Adrenal gland (tissue), 19 donors: Measurements from ENCODE around the gene P4HTM. TPM values are rescaled to one million over a fixed set of nuclear protein-coding genes. Genes with fewer than 3 reads are reported as not detected.
A peak's percentile ranks its signal among the peaks of the same experiment; 100 is the strongest.

Experiments used
- DNase-seq, 7 donors: peaks; one replicate each; pipeline ENCODE4 v3.0.0-alpha.2; 2019 to 2020
- H3K27ac ChIP-seq, 5 donors: fragments of 200-600 bp; sonication (generic) in 4 of 5; 1 replicate in 3 of 5; 2 replicates in 2 of 5; pipeline versions ENCODE4 v1.5.1 to v1.8.0; 2016 to 2020; ENCODE audit warnings: mild to moderate bottlenecking in 1 of 5
- H3K27me3 ChIP-seq: fragments of 200-600 bp; 2 replicates; pipeline ENCODE4 v1.8.0; 2021
- H3K36me3 ChIP-seq, 2 donors: fragments of 200-600 bp; replicated peaks in 1 of 2; 1 replicate in 1 of 2; 2 replicates in 1 of 2; pipeline versions ENCODE4 v1.5.1 to v1.8.0; 2018 to 2022
- H3K4me1 ChIP-seq, 2 donors: fragments of 200-600 bp; replicated peaks in 1 of 2; 1 replicate in 1 of 2; 2 replicates in 1 of 2; pipeline versions ENCODE4 v1.5.1 to v1.8.0; 2018 to 2021
- H3K4me3 ChIP-seq, 4 donors: fragments of 200-600 bp; sonication (generic) in 3 of 4; one replicate each; pipeline ENCODE4 v1.5.1; 2016 to 2018
- H3K9me3 ChIP-seq, 3 donors: fragments of 200-600 bp; sonication (generic) in 1 of 3; replicated peaks in 1 of 3; 1 replicate in 2 of 3; 2 replicates in 1 of 3; pipeline versions ENCODE4 v1.5.1 to v1.8.0; 2016 to 2021
- POLR2A ChIP-seq, 2 donors: fragments of 450-650 bp; IDR thresholded peaks; one replicate each; pipeline ENCODE4 v1.6.1; 2017; ENCODE audit warnings: antibody characterized with exemption in 2 of 2, mild to moderate bottlenecking in 2 of 2, moderate library complexity in 1 of 2
- WGBS, 4 donors: extraction: QIAGEN DNeasy Blood & Tissue Kit in 2 of 4; methylation state at CpG; one replicate each; pipeline versions ENCODE4 v1.1.5 to v1.1.7; 2013 to 2017; 5-methylcytosine and 5-hydroxymethylcytosine counted together
- intact Hi-C, 2 donors: fragments of 100-400 bp; cut with DNase I; formaldehyde crosslinking; loops; one replicate each; pipeline versions ENCODE4 v1.14.1 to v1.15.0; 2022 to 2023
- long read RNA-seq, 10 donors: library from polyadenylated mRNA in 3 of 10; unstranded in 2 of 10; stranded (forward) in 1 of 10; transcript quantifications; one replicate each; pipeline ENCODE4 v2.0.0 and lab custom pipeline, GENCODE V29; 2021 to 2026
- polyA plus RNA-seq, 3 donors: library from polyadenylated mRNA; stranded (reverse); fragments of 200-250 nt in 2 of 3; fragments of 350-450 nt in 1 of 3; fragmentation: Illumina TruSeq in 1 of 3; extraction: RNeasy Lipid Tissue Mini Kit (QIAGEN cat#74804) in 1 of 3; gene quantifications; one replicate each; pipeline ENCODE4 v1.2.3, GENCODE V29; 2013 to 2014
- total RNA-seq, 9 donors: library from RNA; depleted of rRNA in 4 of 9; stranded (reverse); fragments of >200 nt in 4 of 9; fragments of 120-200 nt in 1 of 9; fragmentation: NEBNext Ultra II Directional in 1 of 9; extraction: Animal tissue kit (Norgen Biotek cat#: 25700) in 1 of 9; gene quantifications; one replicate each; pipeline versions ENCODE4 v1.1.0 to v1.2.4, GENCODE V29; 2013 to 2023
- TF ChIP-seq, protein P1 (sequence below), 6 experiments: fragments of 450-650 bp in 4 of 6; fragments of 200-600 bp in 2 of 6; sonication (generic) in 1 of 6; IDR thresholded peaks; 1 replicate in 5 of 6; 2 replicates in 1 of 6; pipeline versions ENCODE4 v1.5.1 to v1.8.0; 2016 to 2021; ENCODE audit warnings: antibody characterized with exemption in 6 of 6, mild to moderate bottlenecking in 2 of 6, moderate library complexity in 1 of 6
- donor health status: healthy with polysubstance abuse.
- donor health status: Bipolar disorder and iron deficiency.
- donor health status: DM: yes; HTN: yes; CAD: no.
- donor health status: DM: no; HTN: no; CAD: no.
- donor health status: DM: no; HTN: no; CAD: no.
- donor health status: DM: yes; HTN: yes; CAD: no.

The P4HTM gene
- total RNA-seq = 100 to 1,000 TPM in 4 of 9 donors, 10 to 100 TPM in 5; 38.8 to 174 (median 99.8) TPM
- 100 to 1,000 TPM in 2 of 3 donors, 10 to 100 TPM in 1; 26.6 to 155 (median 129) TPM for polyA plus RNA-seq
- long read RNA-seq, donor 1, transcript P4HTM-202 (9 exons, 2,127 nt) = major isoform, 26 of 29 reads
- long read RNA-seq, donor 1, partial matches to known transcripts = 0 of 29 reads
- long read RNA-seq, donor 1, other reads (novel, unspliced or antisense) = 0 of 29 reads
- long read RNA-seq, donor 2, transcript P4HTM-202 (9 exons, 2,127 nt) = major isoform, 12 of 13 reads
- long read RNA-seq, donor 2, partial matches to known transcripts = 0 of 13 reads
- long read RNA-seq, donor 2, other reads (novel, unspliced or antisense) = 0 of 13 reads
- long read RNA-seq, donor 3, transcript P4HTM-202 (9 exons, 2,127 nt) = major isoform, 11 of 116 reads
- long read RNA-seq, donor 3, partial matches to known transcripts = 82 of 116 reads
- long read RNA-seq, donor 3, other reads (novel, unspliced or antisense) = 22 of 116 reads
- long read RNA-seq, donor 4, transcript P4HTM-202 (9 exons, 2,127 nt) = major isoform, 82 of 99 reads
- long read RNA-seq, donor 4, partial matches to known transcripts = 10 of 99 reads
- long read RNA-seq, donor 4, other reads (novel, unspliced or antisense) = 6 of 99 reads
- long read RNA-seq, donor 5, transcript P4HTM-205 (8 exons, 2,796 nt) = minor isoform, 29 of 435 reads
- long read RNA-seq, donor 5, transcript P4HTM-202 (9 exons, 2,127 nt) = major isoform, 255 of 435 reads
- long read RNA-seq, donor 5, partial matches to known transcripts = 86 of 435 reads
- long read RNA-seq, donor 5, other reads (novel, unspliced or antisense) = 64 of 435 reads
- long read RNA-seq, donor 6, transcript P4HTM-202 (9 exons, 2,127 nt) = major isoform, 12 of 25 reads
- long read RNA-seq, donor 6, partial matches to known transcripts = 10 of 25 reads
- long read RNA-seq, donor 6, other reads (novel, unspliced or antisense) = 2 of 25 reads
- long read RNA-seq, donor 7, transcript P4HTM-202 (9 exons, 2,127 nt) = major isoform, 9 of 9 reads
- long read RNA-seq, donor 7, partial matches to known transcripts = 0 of 9 reads
- long read RNA-seq, donor 7, other reads (novel, unspliced or antisense) = 0 of 9 reads
- long read RNA-seq, donor 8, transcript P4HTM-202 (9 exons, 2,127 nt) = major isoform, 22 of 24 reads
- long read RNA-seq, donor 8, partial matches to known transcripts = 0 of 24 reads
- long read RNA-seq, donor 8, other reads (novel, unspliced or antisense) = 0 of 24 reads
- long read RNA-seq, donor 9, transcript P4HTM-202 (9 exons, 2,127 nt) = major isoform, 10 of 12 reads
- long read RNA-seq, donor 9, partial matches to known transcripts = 0 of 12 reads
- long read RNA-seq, donor 9, other reads (novel, unspliced or antisense) = 0 of 12 reads
- long read RNA-seq, donor 10, transcript P4HTM-202 (9 exons, 2,127 nt) = major isoform, 10 of 10 reads
- long read RNA-seq, donor 10, partial matches to known transcripts = 0 of 10 reads
- long read RNA-seq, donor 10, other reads (novel, unspliced or antisense) = 0 of 10 reads

DNA sequence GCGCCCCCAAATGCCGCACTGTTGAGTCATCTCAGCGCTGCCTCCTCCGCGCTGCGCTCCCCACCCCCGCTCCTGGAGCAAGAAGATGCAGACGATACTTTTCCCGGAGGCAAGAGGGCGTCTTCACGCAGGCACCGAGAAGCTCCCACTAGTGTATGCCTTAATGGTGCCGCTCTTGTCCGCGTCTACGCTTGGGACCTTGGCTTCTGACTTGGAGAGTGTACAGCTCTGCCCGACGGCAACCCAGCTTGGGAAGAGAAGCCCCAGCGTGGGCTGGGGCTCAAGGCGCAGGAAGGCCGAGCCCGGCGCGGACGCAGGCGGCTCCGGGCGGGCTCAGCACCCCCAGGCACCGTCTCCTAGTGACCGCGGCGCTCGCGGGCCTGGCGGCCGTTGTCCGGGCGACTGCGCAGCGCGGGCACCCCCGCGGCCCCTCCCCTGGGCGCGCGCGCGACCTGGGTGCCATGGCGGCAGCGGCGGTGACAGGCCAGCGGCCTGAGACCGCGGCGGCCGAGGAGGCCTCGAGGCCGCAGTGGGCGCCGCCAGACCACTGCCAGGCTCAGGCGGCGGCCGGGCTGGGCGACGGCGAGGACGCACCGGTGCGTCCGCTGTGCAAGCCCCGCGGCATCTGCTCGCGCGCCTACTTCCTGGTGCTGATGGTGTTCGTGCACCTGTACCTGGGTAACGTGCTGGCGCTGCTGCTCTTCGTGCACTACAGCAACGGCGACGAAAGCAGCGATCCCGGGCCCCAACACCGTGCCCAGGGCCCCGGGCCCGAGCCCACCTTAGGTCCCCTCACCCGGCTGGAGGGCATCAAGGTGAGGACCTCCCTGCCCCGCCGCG lies at the start of gene P4HTM:
Gene P4HTM (plus strand): TSS at position 446 of the 840 bp plus-strand sequence. CDS start 16 bp downstream, at position 462.
- H3K4me3 ChIP-seq = peak within 1 kb of the TSS; percentile 35 to 91 (median 75)
- DNase-seq = peak; percentile 84 to 95 (median 92)
- no peaks in the 10 kb centered on the region for H3K9me3 ChIP-seq
- H3K27ac ChIP-seq = peak within 1 kb of the TSS; percentile 65 to 99 (median 89)
- no peaks in the 10 kb centered on the region for H3K27me3 ChIP-seq
- H3K4me1 ChIP-seq = peaks cover 15 to 25% of the 10 kb centered on the region in 2 donors
- intact Hi-C loops = no loop called here
- WGBS, 4 donors = 0 to 1% (median 1%) methylated on average over 42 to 91 of the region's 91 CpGs; no CpG with 5 or more reads in 1 of the 4 donors
- TF ChIP-seq, protein P1, sequence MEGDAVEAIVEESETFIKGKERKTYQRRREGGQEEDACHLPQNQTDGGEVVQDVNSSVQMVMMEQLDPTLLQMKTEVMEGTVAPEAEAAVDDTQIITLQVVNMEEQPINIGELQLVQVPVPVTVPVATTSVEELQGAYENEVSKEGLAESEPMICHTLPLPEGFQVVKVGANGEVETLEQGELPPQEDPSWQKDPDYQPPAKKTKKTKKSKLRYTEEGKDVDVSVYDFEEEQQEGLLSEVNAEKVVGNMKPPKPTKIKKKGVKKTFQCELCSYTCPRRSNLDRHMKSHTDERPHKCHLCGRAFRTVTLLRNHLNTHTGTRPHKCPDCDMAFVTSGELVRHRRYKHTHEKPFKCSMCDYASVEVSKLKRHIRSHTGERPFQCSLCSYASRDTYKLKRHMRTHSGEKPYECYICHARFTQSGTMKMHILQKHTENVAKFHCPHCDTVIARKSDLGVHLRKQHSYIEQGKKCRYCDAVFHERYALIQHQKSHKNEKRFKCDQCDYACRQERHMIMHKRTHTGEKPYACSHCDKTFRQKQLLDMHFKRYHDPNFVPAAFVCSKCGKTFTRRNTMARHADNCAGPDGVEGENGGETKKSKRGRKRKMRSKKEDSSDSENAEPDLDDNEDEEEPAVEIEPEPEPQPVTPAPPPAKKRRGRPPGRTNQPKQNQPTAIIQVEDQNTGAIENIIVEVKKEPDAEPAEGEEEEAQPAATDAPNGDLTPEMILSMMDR (IDR thresholded peaks at IDR 0.05) = peak in 5 of 6 experiments; percentile 24 to 37 (median 30)
- TF ChIP-seq POLR2A (IDR thresholded peaks at IDR 0.05) = peak; percentile 57 to 91
- no peaks in the 10 kb centered on the region for H3K36me3 ChIP-seq

DNA sequence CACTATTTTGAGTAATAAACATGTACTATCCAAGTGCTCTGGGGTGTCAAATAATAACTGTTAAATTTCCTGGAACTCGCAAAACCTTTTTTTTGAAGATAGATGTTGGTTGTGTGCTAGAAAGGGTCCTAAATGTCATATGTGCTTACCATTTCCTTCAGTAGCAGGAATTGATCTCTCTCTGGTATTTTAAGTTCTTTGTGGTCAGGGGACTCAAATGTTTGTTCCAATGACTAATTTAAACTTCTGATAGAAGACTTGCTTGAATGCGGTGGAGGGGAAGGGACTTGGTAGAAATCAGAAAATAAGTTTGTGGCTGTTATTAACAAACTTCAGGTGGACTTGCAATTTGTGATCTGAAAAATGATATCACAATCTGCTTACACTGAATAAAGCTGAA lies 44.6 kb upstream of the P4HTM start:
- no peaks in the 10 kb centered on the region for H3K9me3 ChIP-seq
- H3K4me3 ChIP-seq = no peak overlapping the region
- no peaks in the 10 kb centered on the region for H3K27me3 ChIP-seq
- intact Hi-C loops = no loop called here
- no peak for DNase-seq
- no peak for TF ChIP-seq POLR2A (IDR thresholded peaks at IDR 0.05)
- TF ChIP-seq, protein P1 (IDR thresholded peaks at IDR 0.05) = no peak
- H3K4me1 ChIP-seq = peaks cover 0 to 7% of the 10 kb centered on the region in 2 donors
- H3K27ac ChIP-seq = no peak overlapping the region
- H3K36me3 ChIP-seq = no peaks in the 10 kb centered on the region
- WGBS, 4 donors = 86 to 98% (median 93%) methylated on average over 2 of the region's 2 CpGs

DNA sequence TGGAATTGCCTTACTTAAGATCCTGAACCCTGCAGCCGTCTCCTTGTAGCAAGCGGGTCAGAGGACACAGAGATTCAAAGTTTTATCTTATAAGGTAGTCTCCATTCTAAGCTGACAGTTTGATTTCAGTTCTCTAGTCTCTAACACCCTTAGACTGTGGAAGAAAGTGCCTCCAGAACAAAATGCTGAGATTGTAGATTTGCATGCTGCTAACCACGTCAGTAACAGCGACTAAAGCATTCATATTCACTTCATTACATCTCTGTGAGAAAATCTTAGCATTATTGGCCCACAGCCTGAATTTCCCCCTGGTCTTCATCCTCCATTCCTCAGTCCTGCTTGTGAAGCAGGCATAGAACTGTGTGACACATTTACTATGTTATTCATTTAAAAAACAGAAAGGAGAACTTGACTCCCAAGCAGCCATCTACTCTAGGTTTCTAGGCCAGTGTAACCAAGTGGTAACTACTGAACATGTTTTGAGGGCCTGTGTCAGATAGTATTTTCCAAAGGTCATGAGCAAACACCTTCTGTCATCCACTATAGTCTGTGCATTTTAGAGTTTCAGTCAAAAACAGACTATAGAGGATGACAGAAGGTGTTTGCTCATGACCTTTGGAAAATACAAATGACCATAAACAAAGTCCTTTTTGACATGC lies 44.0 kb upstream of the P4HTM start:
- TF ChIP-seq POLR2A (IDR thresholded peaks at IDR 0.05) = no peak
- TF ChIP-seq, protein P1 (IDR thresholded peaks at IDR 0.05) = no peak
- no peak for DNase-seq
- Histone ChIP-seq H3K9me3 (no peaks in the 10 kb centered on the region), H3K4me1 (peaks cover 0 to 7% of the 10 kb centered on the region in 2 donors), H3K27me3 (no peaks in the 10 kb centered on the region), H3K4me3 (no peak overlapping the region), H3K27ac (no peak overlapping the region), H3K36me3 (no peaks in the 10 kb centered on the region)
- WGBS, 4 donors = 80 to 93% (median 89%) methylated on average over 4 of the region's 4 CpGs
- intact Hi-C loops = no loop called here
